ENCODE measurements around the gene SSH2.
"Not testable (repeated sequence)": the region's sequence is repeated elsewhere in the genome, so short reads cannot be mapped to it uniquely, and the experiment has no call there.

The SSH2 gene

DNA sequence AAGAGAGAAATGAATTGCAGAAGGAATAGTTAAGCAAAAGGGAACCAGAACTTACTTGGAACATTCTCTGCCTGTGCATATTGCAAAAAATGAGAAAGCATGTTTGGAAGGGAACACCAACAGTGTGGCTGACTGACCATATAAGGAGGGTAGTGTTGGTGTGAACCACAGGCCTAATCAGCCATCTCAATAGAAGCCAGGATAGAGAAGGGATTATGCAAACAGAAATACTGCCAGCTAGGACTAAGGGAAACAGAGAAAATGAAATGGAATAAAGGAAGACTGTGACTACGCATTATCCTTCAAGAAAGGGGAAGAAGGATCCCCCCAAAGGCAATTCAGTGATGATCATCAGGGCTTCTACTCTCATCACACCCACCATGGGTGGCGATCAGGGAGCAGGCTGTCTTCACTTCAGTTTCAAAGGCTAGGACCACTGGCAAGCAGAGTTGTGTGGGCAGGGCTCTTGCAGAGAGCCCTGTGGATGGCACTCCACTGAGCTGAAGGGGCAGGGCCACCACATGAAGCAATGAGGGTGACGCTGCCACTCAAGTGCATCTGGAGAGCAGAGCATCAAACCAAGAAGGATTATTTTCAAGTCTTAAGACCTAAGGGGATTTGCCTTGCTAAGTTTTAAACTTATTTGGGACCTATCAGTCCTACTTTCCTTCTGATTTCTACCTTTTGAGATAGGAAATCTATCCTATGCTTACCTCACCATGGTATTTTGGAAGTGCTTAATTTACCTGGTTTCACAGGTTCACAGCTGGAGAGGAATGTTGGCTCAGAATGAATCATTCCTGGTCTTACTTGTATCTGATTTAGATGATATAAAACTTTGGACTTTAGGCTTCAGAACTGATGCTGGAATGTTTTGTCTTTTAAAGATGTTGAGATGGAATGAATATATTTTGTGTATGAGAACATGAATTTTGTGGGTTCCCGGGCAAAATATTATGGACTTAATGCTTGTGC lies 140.5 kb downstream of the SSH2 start:
- Histone ChIP-seq H3K79me2 (ENCODE audit: insufficient read depth, low read length) (no peaks in the 10 kb centered on the region), H2AFZ (ENCODE audit: low read depth, low read length, severe bottlenecking) (no peak overlapping the region), H3K27ac (ENCODE audit: low read depth, low read length) (no peak overlapping the region), H3K4me3 (ENCODE audit: insufficient read depth, low read length, poor library complexity, severe bottlenecking) (no peak overlapping the region), H3F3A (ENCODE audit: insufficient read depth) (peaks cover 3% of the 10 kb centered on the region; the same call in 1 of the 2 replicates), H3K36me3 (ENCODE audit: low read length) (peaks cover 10% of the 10 kb centered on the region; the same call in 1 of the 2 replicates), H3K9me3 (ENCODE audit: insufficient read depth, low read length) (no peaks in the 10 kb centered on the region), H4K20me1 (ENCODE audit: low read depth, low read length) (no peaks in the 10 kb centered on the region), H3K27me3 (ENCODE audit: low read length) (no peaks in the 10 kb centered on the region), H3K4me2 (ENCODE audit: low read depth, low read length, poor library complexity, severe bottlenecking) (no peak overlapping the region), H3K9me2 (replicated peaks; ENCODE audit: insufficient read depth, low read length) (no peaks in the 10 kb centered on the region), H3K9ac (ENCODE audit: low read length) (no peak overlapping the region)
- TF ChIP-seq EZH2phosphoT487 (conservative IDR thresholded peaks at IDR 0.05; ENCODE audit: low read length), result no peak
- TF ChIP-seq, protein P1, sequence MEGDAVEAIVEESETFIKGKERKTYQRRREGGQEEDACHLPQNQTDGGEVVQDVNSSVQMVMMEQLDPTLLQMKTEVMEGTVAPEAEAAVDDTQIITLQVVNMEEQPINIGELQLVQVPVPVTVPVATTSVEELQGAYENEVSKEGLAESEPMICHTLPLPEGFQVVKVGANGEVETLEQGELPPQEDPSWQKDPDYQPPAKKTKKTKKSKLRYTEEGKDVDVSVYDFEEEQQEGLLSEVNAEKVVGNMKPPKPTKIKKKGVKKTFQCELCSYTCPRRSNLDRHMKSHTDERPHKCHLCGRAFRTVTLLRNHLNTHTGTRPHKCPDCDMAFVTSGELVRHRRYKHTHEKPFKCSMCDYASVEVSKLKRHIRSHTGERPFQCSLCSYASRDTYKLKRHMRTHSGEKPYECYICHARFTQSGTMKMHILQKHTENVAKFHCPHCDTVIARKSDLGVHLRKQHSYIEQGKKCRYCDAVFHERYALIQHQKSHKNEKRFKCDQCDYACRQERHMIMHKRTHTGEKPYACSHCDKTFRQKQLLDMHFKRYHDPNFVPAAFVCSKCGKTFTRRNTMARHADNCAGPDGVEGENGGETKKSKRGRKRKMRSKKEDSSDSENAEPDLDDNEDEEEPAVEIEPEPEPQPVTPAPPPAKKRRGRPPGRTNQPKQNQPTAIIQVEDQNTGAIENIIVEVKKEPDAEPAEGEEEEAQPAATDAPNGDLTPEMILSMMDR (IDR thresholded peaks at IDR 0.05; ENCODE audit: insufficient read depth, low read length, poor library complexity, severe bottlenecking), result no peak

- H3K4me2 ChIP-seq (ENCODE audit: low read depth, low read length, poor library complexity, severe bottlenecking), result no peak overlapping the region
- H3F3A ChIP-seq (ENCODE audit: insufficient read depth), result 0 out of 2 replicates have a peak, but pooled peaks cover 3% of the 10 kb centered on the region
- H3K36me3 ChIP-seq (ENCODE audit: low read length), result 0 out of 2 replicates have a peak, but pooled peaks cover 5% of the 10 kb centered on the region
- TF ChIP-seq, protein P1 (IDR thresholded peaks at IDR 0.05; ENCODE audit: insufficient read depth, low read length, poor library complexity, severe bottlenecking), result no peak
- TF ChIP-seq EZH2phosphoT487 (conservative IDR thresholded peaks at IDR 0.05; ENCODE audit: low read length), result no peak
- no peaks in the 10 kb centered on the region for H4K20me1 ChIP-seq (ENCODE audit: low read depth, low read length)
- H3K27ac ChIP-seq (ENCODE audit: low read depth, low read length), result no peak overlapping the region
- H3K4me3 ChIP-seq (ENCODE audit: insufficient read depth, low read length, poor library complexity, severe bottlenecking), result no peak overlapping the region
- no peaks in the 10 kb centered on the region for H3K27me3 ChIP-seq (ENCODE audit: low read length)
- H3K9me3 ChIP-seq (ENCODE audit: insufficient read depth, low read length), result no peaks in the 10 kb centered on the region
- no peak overlapping the region for H3K9ac ChIP-seq (ENCODE audit: low read length)
- H3K79me2 ChIP-seq (ENCODE audit: insufficient read depth, low read length), result no peaks in the 10 kb centered on the region
- H3K9me2 ChIP-seq (replicated peaks; ENCODE audit: insufficient read depth, low read length), result no peaks in the 10 kb centered on the region
- H2AFZ ChIP-seq (ENCODE audit: low read depth, low read length, severe bottlenecking), result no peak overlapping the region
These were observed 142.0 kb downstream of the SSH2 start for GRCh38 chr17:29787995-29788394.

- Histone ChIP-seq H3K4me3 (ENCODE audit: insufficient read depth, low read length, poor library complexity, severe bottlenecking) (no peak overlapping the region), H2AFZ (ENCODE audit: low read depth, low read length, severe bottlenecking) (no peak overlapping the region), H4K20me1 (ENCODE audit: low read depth, low read length) (no peaks in the 10 kb centered on the region), H3K27ac (ENCODE audit: low read depth, low read length) (no peak overlapping the region), H3F3A (ENCODE audit: insufficient read depth) (0 out of 2 replicates have a peak, but pooled peaks cover 3% of the 10 kb centered on the region), H3K9ac (ENCODE audit: low read length) (no peak overlapping the region), H3K36me3 (ENCODE audit: low read length) (no peaks in the 10 kb centered on the region), H3K4me2 (ENCODE audit: low read depth, low read length, poor library complexity, severe bottlenecking) (no peak overlapping the region), H3K79me2 (ENCODE audit: insufficient read depth, low read length) (no peaks in the 10 kb centered on the region), H3K9me3 (ENCODE audit: insufficient read depth, low read length) (no peaks in the 10 kb centered on the region), H3K27me3 (ENCODE audit: low read length) (no peaks in the 10 kb centered on the region), H3K9me2 (replicated peaks; ENCODE audit: insufficient read depth, low read length) (no peaks in the 10 kb centered on the region)
- TF ChIP-seq EZH2phosphoT487 (conservative IDR thresholded peaks at IDR 0.05; ENCODE audit: low read length), result no peak
- TF ChIP-seq, protein P1 (IDR thresholded peaks at IDR 0.05; ENCODE audit: insufficient read depth, low read length, poor library complexity, severe bottlenecking), result no peak
These were observed 147.1 kb downstream of the SSH2 start for GRCh38 chr17:29782917-29783316.

DNA sequence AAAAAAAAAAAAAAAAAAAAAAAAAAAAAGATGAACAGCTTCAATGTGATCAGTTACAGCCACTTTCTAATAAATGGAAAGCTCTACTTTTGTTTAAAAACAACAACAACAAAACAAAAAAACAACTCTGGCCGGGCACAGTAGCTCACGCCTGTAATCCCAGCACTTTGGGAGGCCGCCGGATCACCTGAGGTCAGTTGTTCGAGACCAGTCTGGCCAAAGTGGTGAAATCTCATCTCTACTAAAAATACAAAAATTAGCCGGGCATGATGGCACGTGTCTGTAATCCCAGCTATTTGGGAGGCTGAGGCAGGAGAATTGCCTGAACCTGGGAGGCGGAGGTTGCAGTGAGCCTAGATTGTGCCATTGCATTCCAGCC lies 150.2 kb downstream of the SSH2 start:
- H3K79me2 ChIP-seq (ENCODE audit: insufficient read depth, low read length); H3K9me3 ChIP-seq (ENCODE audit: insufficient read depth, low read length); H3F3A ChIP-seq (ENCODE audit: insufficient read depth); H3K27me3 ChIP-seq (ENCODE audit: low read length); H3K27ac ChIP-seq (ENCODE audit: low read depth, low read length); H3K4me2 ChIP-seq (ENCODE audit: low read depth, low read length, poor library complexity, severe bottlenecking); H3K4me3 ChIP-seq (ENCODE audit: insufficient read depth, low read length, poor library complexity, severe bottlenecking); H3K9me2 ChIP-seq (replicated peaks; ENCODE audit: insufficient read depth, low read length); H2AFZ ChIP-seq (ENCODE audit: low read depth, low read length, severe bottlenecking); H3K9ac ChIP-seq (ENCODE audit: low read length); H4K20me1 ChIP-seq (ENCODE audit: low read depth, low read length); H3K36me3 ChIP-seq (ENCODE audit: low read length): not testable (repeated sequence)

Data from SU-DHL-6 (cell line).